GM12878 (cell line): ENCODE measurements around the gene SNRPD2. TPM values are rescaled to one million over a fixed set of nuclear protein-coding genes. Genes with fewer than 3 reads are reported as not detected.

Source experiments
- ATAC-seq: fragments of 200-7000 bp; cut with Tn5 transposase; 3 replicates; pipeline ENCODE4 v1.9.1; 2020; ENCODE audit warnings: mild to moderate bottlenecking, moderate library complexity
- BruUV-seq: library from RNA; stranded (reverse); fragments of 400-500 nt; replicated peaks from 2 replicates; lab custom pipeline; 2021; lab: Mats Ljungman, UMichigan
- CTCF ChIA-PET: fragments of 300-600 bp; sonication (Branson Sonifier 250); formaldehyde crosslinking; extraction: SDS; loops from one replicate; lab custom pipeline; 2021; ENCODE audit warnings: inconsistent platforms; lab: Yijun Ruan, JAX
- POLR2A ChIA-PET: fragments of 350-600 bp; formaldehyde crosslinking; extraction: SDS; loops from one replicate; lab custom pipeline; 2021; ENCODE audit warnings: inconsistent platforms; lab: Charles Lee
- RAD21 ChIA-PET: fragments of 300-600 bp; sonication (Branson Sonifier 250); formaldehyde crosslinking; loops from one replicate; lab custom pipeline; 2023; ENCODE audit warnings: antibody characterized with exemption; ENCODE audit not compliant: unreplicated experiment; lab: Charles Lee
- SMC1A ChIA-PET: fragments of 300-600 bp; sonication (Branson Sonifier 250); formaldehyde crosslinking; loops from one replicate; lab custom pipeline; 2023; ENCODE audit not compliant: unreplicated experiment, uncharacterized antibody; lab: Charles Lee
- DNase-seq: peaks from one replicate; pipeline ENCODE4 v3.0.0-alpha.2; 2011; ENCODE audit warnings: low read depth, low spot score
- FAIRE-seq: peaks from 3 replicates; lab custom pipeline; 2011; peaks lifted over from hg19 to GRCh38; lab: Jason Lieb, UNC
- H2AFZ ChIP-seq: 2 replicates; pipeline ENCODE4 v1.6.0; 2011; ENCODE audit warnings: low read depth, low read length, control low read depth; ENCODE audit not compliant: control insufficient read depth
- H3K27ac ChIP-seq: 2 replicates; pipeline ENCODE4 v1.5.1; 2011; ENCODE audit warnings: control low read depth; ENCODE audit not compliant: control insufficient read depth, insufficient read depth
- H3K27me3 ChIP-seq, 2 experiments: replicated peaks in 1 of 2; 2 replicates each; pipeline versions ENCODE4 v1.6.0 to v1.6.1; 2011; ENCODE audit warnings: low read length in 1 of 2; ENCODE audit not compliant: control insufficient read depth in 2 of 2, insufficient read depth in 2 of 2
- H3K36me3 ChIP-seq, 2 experiments: 2 replicates each; pipeline ENCODE4 v1.5.1; 2011; ENCODE audit warnings: low read length in 1 of 2; ENCODE audit not compliant: control insufficient read depth in 2 of 2, insufficient read depth in 2 of 2
- H3K4me1 ChIP-seq: 2 replicates; pipeline ENCODE4 v1.6.1; 2011; ENCODE audit warnings: mild to moderate bottlenecking, low read length, moderate library complexity, mixed read lengths; ENCODE audit not compliant: control insufficient read depth, insufficient read depth
- H3K4me2 ChIP-seq: 2 replicates; pipeline ENCODE4 v1.6.0; 2011; ENCODE audit warnings: control low read depth; ENCODE audit not compliant: control insufficient read depth, insufficient read depth
- H3K4me3 ChIP-seq: fragments of 200-600 bp; sonication (generic); 2 replicates; pipeline ENCODE4 v1.5.1; 2016
- H3K79me2 ChIP-seq: 2 replicates; pipeline ENCODE4 v1.6.0; 2011; ENCODE audit warnings: low read length; ENCODE audit not compliant: control insufficient read depth, insufficient read depth
- H3K9ac ChIP-seq: 2 replicates; pipeline ENCODE4 v1.8.0; 2011; ENCODE audit warnings: low read length, control low read depth, mixed read lengths; ENCODE audit not compliant: control insufficient read depth, insufficient read depth
- H3K9me3 ChIP-seq: replicated peaks from 3 replicates; pipeline ENCODE4 v1.5.1; 2011; ENCODE audit warnings: mild to moderate bottlenecking, low read length; ENCODE audit not compliant: control insufficient read depth, insufficient read depth
- H4K20me1 ChIP-seq: 2 replicates; pipeline ENCODE4 v1.6.0; 2011; ENCODE audit not compliant: control insufficient read depth, insufficient read depth
- ETV6 ChIP-seq, 2 experiments: fragments of 450-650 bp in 1 of 2; IDR thresholded peaks in 1 of 2; conservative IDR thresholded peaks in 1 of 2; 2 replicates each; pipeline ENCODE4 v1.6.1; 2014; ENCODE audit warnings: antibody characterized with exemption in 1 of 2, borderline replicate concordance in 1 of 2, low read depth in 1 of 2, mild to moderate bottlenecking in 1 of 2, moderate library complexity in 1 of 2
- EZH2 ChIP-seq: IDR thresholded peaks from 2 replicates; pipeline ENCODE4 v1.6.1; 2012; ENCODE audit warnings: low read depth, mild to moderate bottlenecking, control low read depth, inconsistent platforms, low read length, borderline replicate concordance; ENCODE audit not compliant: control insufficient read depth
- KDM1A ChIP-seq: fragments of 200-600 bp; sonication (generic); IDR thresholded peaks from 2 replicates; pipeline ENCODE4 v1.6.1; 2016; ENCODE audit warnings: borderline replicate concordance
- MEF2A ChIP-seq: IDR thresholded peaks from 2 replicates; pipeline ENCODE4 v1.6.1; 2011; ENCODE audit warnings: low read depth, mild to moderate bottlenecking, low read length, moderate library complexity; ENCODE audit not compliant: insufficient read depth
- NR2C2 ChIP-seq: IDR thresholded peaks from 2 replicates; pipeline ENCODE4 v1.6.1; 2011; ENCODE audit warnings: borderline replicate concordance, low read depth; ENCODE audit not compliant: control insufficient read depth, insufficient read length
- NRF1 ChIP-seq: conservative IDR thresholded peaks from 2 replicates; pipeline ENCODE4 v1.6.1; 2011; ENCODE audit warnings: mild to moderate bottlenecking, low read depth, low read length, improper control_type of control experiment
- RCOR1 ChIP-seq: conservative IDR thresholded peaks from 2 replicates; pipeline ENCODE4 v1.6.1; 2012; ENCODE audit warnings: low read depth, low read length, improper control_type of control experiment
- SPI1 ChIP-seq: IDR thresholded peaks from 2 replicates; pipeline ENCODE4 v1.6.1; 2011; ENCODE audit warnings: low read depth, mild to moderate bottlenecking, low read length, moderate library complexity, borderline replicate concordance; ENCODE audit not compliant: insufficient read depth
- WRNIP1 ChIP-seq: IDR thresholded peaks from 2 replicates; pipeline ENCODE4 v1.6.1; 2011; ENCODE audit warnings: low read depth, low read length, improper control_type of control experiment, borderline replicate concordance
- ZNF24 ChIP-seq: fragments of 450-650 bp; IDR thresholded peaks from 2 replicates; pipeline ENCODE4 v1.6.1; 2017; ENCODE audit warnings: antibody characterized with exemption, mild to moderate bottlenecking
- WGBS: methylation state at CpG from one replicate; pipeline ENCODE4 v1.1.6; 2016; ENCODE audit warnings: low lambda C conversion rate; ENCODE audit not compliant: insufficient replicate concordance, insufficient coverage; ENCODE audit errors: missing lambda C conversion rate; 5-methylcytosine and 5-hydroxymethylcytosine counted together
- in situ Hi-C: fragments of 300-500 bp; cut with MboI; formaldehyde crosslinking; loops from 9 replicates; pipeline ENCODE4 v1.14.3; 2018; ENCODE audit warnings: mixed read lengths
- intact Hi-C: fragments of 100-400 bp; cut with micrococcal nuclease; formaldehyde crosslinking; loops from one replicate; pipeline ENCODE4 v1.14.2; 2022; ENCODE audit not compliant: unreplicated experiment
- polyA plus RNA-seq, 11 experiments: library from polyadenylated mRNA; depleted of rRNA in 4 of 11; unstranded in 6 of 11; stranded (reverse) in 5 of 11; fragments of >200 nt; fragmentation: Nextera tagmentation in 4 of 11; fragmentation: Illumina TruSeq in 1 of 11; extraction: Ambion mirVana in 4 of 11; extraction: Trizol in 1 of 11; gene quantifications; 1 replicate in 1 of 11; 2 replicates in 10 of 11; pipeline versions ENCODE4 v1.2.1 to v1.2.3, GENCODE V29; 2011 to 2016; ENCODE audit warnings: inconsistent platforms in 2 of 11, missing spikeins in 2 of 11, low read depth in 1 of 11
- total RNA-seq, 4 experiments: library from RNA; depleted of rRNA in 3 of 4; stranded (reverse); fragments of >200 nt in 3 of 4; fragmentation: Illumina TruSeq in 1 of 4; extraction: Trizol in 1 of 4; gene quantifications; 2 replicates each; pipeline versions ENCODE4 v1.2.1 to v1.2.3, GENCODE V29; 2013 to 2021
- TF ChIP-seq, protein P1 (sequence below): IDR thresholded peaks from 2 replicates; pipeline ENCODE4 v1.6.1; 2011; ENCODE audit warnings: low read depth, low read length, improper control_type of control experiment, borderline replicate concordance
- TF ChIP-seq, protein P2 (sequence below): IDR thresholded peaks from 2 replicates; pipeline ENCODE4 v1.6.1; 2012; ENCODE audit warnings: improper control_type of control experiment, low read depth, low read length; ENCODE audit not compliant: insufficient replicate concordance
- TF ChIP-seq, protein P3 (sequence below): IDR thresholded peaks from 2 replicates; pipeline ENCODE4 v1.6.1; 2012; ENCODE audit warnings: mild to moderate bottlenecking, low read depth, low read length

SNRPD2 gene
- total and polyA plus RNA-seq, 10 of the 15 experiments (the other 5 are each of a cell fraction or from before 2014, with no cell fraction given) = 526 to 3,621 (median 951) TPM

DNA sequence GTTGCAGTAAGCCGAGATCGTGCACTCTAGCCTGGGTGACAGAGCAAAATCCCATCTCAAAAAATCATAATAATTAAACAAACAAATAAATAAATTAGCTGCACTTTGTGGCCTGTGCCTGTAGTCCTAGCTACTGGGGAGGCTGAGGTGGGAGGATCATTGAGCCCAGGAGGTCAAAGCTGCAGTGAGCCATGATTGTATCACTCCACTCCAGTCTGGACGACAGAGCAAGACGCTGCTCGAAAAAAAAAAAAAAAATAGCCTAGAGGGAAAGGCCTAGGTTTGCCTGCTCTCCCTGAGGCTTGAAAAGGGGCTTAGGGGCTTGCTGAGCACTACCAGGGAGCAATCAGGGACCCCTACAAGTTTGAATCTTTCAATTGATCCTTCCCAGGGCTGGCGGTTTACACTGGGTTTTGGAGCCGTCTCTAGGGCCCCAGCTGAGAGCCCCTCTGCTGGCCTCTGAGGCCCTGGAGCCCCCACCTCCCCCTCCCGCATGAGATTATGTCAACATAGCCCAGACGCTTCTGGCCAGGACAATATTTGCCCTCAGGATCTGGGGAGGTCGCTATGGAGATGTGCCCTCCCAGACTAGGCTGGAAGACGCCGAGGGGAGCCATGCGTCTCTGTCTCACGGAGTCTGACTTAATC lies 34.1 kb downstream of the SNRPD2 start:
- Histone ChIP-seq H3K27me3 (no peaks in the 10 kb centered on the region), H4K20me1 (no peaks in the 10 kb centered on the region), H2AFZ (no peak overlapping the region), H3K4me1 (no peaks in the 10 kb centered on the region), H3K9me3 (no peaks in the 10 kb centered on the region), H3K4me3 (no peak overlapping the region), H3K36me3 (no peaks in the 10 kb centered on the region), H3K9ac (no peak overlapping the region), H3K79me2 (no peaks in the 10 kb centered on the region), H3K4me2 (no peak overlapping the region), H3K27ac (no peak overlapping the region)
- intact Hi-C loops = no loop called here
- SMC1A ChIA-PET = no interaction called here
- WGBS = 62% methylated on average over 11 of the region's 14 CpGs
- no TSS peak for BruUV-seq
- ATAC-seq = no peak
- in situ Hi-C loops = no loop called here
- FAIRE-seq = no peak
- no peak for DNase-seq
- RAD21 ChIA-PET = no interaction called here
- POLR2A ChIA-PET = interaction anchor here (0.6 kb wide), 1 partner anchor 217 kb away, joined by 6 read pairs; no protein-coding TSS in a partner anchor
- CTCF ChIA-PET = no interaction called here
- TF ChIP-seq NRF1 (no peak), SPI1 (no peak), ETV6 (conservative IDR thresholded peaks at IDR 0.05 in 1 of 2, IDR thresholded peaks at IDR 0.05 in 1 of 2; ENCODE audit: borderline replicate concordance in 1 of 2, low read depth in 1 of 2) (no peak), MEF2A (no peak), RCOR1 (no peak), NR2C2 (no peak), ZNF24 (no peak), EZH2 (no peak), KDM1A (no peak), WRNIP1 (no peak)
- TF ChIP-seq, protein P1, sequence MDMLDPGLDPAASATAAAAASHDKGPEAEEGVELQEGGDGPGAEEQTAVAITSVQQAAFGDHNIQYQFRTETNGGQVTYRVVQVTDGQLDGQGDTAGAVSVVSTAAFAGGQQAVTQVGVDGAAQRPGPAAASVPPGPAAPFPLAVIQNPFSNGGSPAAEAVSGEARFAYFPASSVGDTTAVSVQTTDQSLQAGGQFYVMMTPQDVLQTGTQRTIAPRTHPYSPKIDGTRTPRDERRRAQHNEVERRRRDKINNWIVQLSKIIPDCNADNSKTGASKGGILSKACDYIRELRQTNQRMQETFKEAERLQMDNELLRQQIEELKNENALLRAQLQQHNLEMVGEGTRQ = no peak
- TF ChIP-seq, protein P2, sequence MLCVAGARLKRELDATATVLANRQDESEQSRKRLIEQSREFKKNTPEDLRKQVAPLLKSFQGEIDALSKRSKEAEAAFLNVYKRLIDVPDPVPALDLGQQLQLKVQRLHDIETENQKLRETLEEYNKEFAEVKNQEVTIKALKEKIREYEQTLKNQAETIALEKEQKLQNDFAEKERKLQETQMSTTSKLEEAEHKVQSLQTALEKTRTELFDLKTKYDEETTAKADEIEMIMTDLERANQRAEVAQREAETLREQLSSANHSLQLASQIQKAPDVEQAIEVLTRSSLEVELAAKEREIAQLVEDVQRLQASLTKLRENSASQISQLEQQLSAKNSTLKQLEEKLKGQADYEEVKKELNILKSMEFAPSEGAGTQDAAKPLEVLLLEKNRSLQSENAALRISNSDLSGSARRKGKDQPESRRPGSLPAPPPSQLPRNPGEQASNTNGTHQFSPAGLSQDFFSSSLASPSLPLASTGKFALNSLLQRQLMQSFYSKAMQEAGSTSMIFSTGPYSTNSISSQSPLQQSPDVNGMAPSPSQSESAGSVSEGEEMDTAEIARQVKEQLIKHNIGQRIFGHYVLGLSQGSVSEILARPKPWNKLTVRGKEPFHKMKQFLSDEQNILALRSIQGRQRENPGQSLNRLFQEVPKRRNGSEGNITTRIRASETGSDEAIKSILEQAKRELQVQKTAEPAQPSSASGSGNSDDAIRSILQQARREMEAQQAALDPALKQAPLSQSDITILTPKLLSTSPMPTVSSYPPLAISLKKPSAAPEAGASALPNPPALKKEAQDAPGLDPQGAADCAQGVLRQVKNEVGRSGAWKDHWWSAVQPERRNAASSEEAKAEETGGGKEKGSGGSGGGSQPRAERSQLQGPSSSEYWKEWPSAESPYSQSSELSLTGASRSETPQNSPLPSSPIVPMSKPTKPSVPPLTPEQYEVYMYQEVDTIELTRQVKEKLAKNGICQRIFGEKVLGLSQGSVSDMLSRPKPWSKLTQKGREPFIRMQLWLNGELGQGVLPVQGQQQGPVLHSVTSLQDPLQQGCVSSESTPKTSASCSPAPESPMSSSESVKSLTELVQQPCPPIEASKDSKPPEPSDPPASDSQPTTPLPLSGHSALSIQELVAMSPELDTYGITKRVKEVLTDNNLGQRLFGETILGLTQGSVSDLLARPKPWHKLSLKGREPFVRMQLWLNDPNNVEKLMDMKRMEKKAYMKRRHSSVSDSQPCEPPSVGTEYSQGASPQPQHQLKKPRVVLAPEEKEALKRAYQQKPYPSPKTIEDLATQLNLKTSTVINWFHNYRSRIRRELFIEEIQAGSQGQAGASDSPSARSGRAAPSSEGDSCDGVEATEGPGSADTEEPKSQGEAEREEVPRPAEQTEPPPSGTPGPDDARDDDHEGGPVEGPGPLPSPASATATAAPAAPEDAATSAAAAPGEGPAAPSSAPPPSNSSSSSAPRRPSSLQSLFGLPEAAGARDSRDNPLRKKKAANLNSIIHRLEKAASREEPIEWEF = no peak
- TF ChIP-seq, protein P3, sequence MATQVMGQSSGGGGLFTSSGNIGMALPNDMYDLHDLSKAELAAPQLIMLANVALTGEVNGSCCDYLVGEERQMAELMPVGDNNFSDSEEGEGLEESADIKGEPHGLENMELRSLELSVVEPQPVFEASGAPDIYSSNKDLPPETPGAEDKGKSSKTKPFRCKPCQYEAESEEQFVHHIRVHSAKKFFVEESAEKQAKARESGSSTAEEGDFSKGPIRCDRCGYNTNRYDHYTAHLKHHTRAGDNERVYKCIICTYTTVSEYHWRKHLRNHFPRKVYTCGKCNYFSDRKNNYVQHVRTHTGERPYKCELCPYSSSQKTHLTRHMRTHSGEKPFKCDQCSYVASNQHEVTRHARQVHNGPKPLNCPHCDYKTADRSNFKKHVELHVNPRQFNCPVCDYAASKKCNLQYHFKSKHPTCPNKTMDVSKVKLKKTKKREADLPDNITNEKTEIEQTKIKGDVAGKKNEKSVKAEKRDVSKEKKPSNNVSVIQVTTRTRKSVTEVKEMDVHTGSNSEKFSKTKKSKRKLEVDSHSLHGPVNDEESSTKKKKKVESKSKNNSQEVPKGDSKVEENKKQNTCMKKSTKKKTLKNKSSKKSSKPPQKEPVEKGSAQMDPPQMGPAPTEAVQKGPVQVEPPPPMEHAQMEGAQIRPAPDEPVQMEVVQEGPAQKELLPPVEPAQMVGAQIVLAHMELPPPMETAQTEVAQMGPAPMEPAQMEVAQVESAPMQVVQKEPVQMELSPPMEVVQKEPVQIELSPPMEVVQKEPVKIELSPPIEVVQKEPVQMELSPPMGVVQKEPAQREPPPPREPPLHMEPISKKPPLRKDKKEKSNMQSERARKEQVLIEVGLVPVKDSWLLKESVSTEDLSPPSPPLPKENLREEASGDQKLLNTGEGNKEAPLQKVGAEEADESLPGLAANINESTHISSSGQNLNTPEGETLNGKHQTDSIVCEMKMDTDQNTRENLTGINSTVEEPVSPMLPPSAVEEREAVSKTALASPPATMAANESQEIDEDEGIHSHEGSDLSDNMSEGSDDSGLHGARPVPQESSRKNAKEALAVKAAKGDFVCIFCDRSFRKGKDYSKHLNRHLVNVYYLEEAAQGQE = no peak
